ENCODE measurements around the gene PAFAH1B1. TPM values are rescaled to one million over a fixed set of nuclear protein-coding genes. Genes with fewer than 3 reads are reported as not detected.

PAFAH1B1 gene
- polyA plus RNA-seq, 4 donors: 40.2 to 85.0 (median 50.3) TPM

- WGBS, 3 donors: 30 to 44% (median 31%) methylated on average over 6 of the region's 6 CpGs
These were observed 9.2 kb downstream of the PAFAH1B1 start for GRCh38 chr17:2602597-2603017.

DNA sequence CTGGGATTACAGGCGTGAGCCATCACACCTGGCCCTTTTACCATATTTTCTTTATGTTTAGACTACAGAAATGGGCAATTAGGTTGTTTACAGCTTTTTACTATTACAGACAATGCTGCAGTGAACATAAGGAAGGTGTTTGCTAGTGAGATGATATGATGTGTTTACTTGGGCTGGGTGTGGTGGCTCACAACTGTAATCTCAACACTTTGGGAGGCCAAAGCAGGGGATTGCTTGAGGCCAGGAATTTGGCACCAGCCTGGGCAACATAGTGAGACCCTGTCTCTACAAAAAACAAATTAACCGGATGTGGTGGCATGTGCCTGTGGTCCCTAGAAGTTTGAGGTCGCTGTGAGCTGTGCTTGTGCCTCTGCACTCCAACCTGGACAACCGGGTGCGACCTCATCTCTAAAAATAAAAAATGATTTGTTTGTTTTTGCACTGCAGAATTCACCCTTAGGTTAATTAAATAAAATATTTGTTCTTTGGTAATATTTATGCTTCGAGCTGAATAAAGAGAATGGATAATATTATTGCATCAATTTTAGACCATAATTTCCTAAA, 15.0 kb downstream of the PAFAH1B1 start:
- H3K4me1 ChIP-seq (ENCODE audit: control insufficient read depth in 3 of 3, insufficient read depth in 2 of 3, low read depth in 1 of 3, low read length in 2 of 3): peaks cover 0 to 3% (median 2%) of the 10 kb centered on the region in 3 donors
- H3K27me3 ChIP-seq (ENCODE audit: control insufficient read depth in 3 of 3, insufficient read depth in 3 of 3, low read length in 3 of 3): no peaks in the 10 kb centered on the region
- H3K4me3 ChIP-seq (ENCODE audit: low read depth in 1 of 3, low read length in 3 of 3): no peak overlapping the region
- WGBS, 3 donors: 61 to 83% (median 74%) methylated on average over 6 of the region's 6 CpGs
- no peaks in the 10 kb centered on the region for H3K9me3 ChIP-seq (ENCODE audit: control insufficient read depth in 2 of 2, insufficient read depth in 1 of 2, low read depth in 1 of 2, low read length in 1 of 2)
- FAIRE-seq: no peak
- no peak for DNase-seq
- H3K36me3 ChIP-seq (ENCODE audit: control insufficient read depth in 3 of 3, insufficient read depth in 2 of 3, low read depth in 1 of 3, low read length in 3 of 3): peaks cover 0 to 29% (median 2%) of the 10 kb centered on the region in 3 donors
- H3K27ac ChIP-seq (ENCODE audit: low read depth in 1 of 3, low read length in 2 of 3): no peak overlapping the region

More at GRCh38 chr17:2602597-2603017, 9.2 kb downstream of the PAFAH1B1 start:
- no peak overlapping the region for H3K27ac ChIP-seq (ENCODE audit: low read depth in 1 of 3, low read length in 2 of 3)
- no peaks in the 10 kb centered on the region for H3K27me3 ChIP-seq (ENCODE audit: control insufficient read depth in 3 of 3, insufficient read depth in 3 of 3, low read length in 3 of 3)
- peaks cover 0 to 21% (median 2%) of the 10 kb centered on the region in 3 donors for H3K36me3 ChIP-seq (ENCODE audit: control insufficient read depth in 3 of 3, insufficient read depth in 2 of 3, low read depth in 1 of 3, low read length in 3 of 3)
- no peak overlapping the region for H3K4me3 ChIP-seq (ENCODE audit: low read depth in 1 of 3, low read length in 3 of 3)
- H3K9me3 ChIP-seq (ENCODE audit: control insufficient read depth in 2 of 2, insufficient read depth in 1 of 2, low read depth in 1 of 2, low read length in 1 of 2): no peaks in the 10 kb centered on the region
- DNase-seq (no peak), FAIRE-seq (no peak)
- peaks cover 0 to 2% (median 0%) of the 10 kb centered on the region in 3 donors for H3K4me1 ChIP-seq (ENCODE audit: control insufficient read depth in 3 of 3, insufficient read depth in 2 of 3, low read depth in 1 of 3, low read length in 2 of 3)

GRCh38 chr17:2609091-2609490, 15.6 kb downstream of the PAFAH1B1 start:
- FAIRE-seq (no peak), DNase-seq (no peak)
- no peak overlapping the region for H3K27ac ChIP-seq (ENCODE audit: low read depth in 1 of 3, low read length in 2 of 3)
- no peak overlapping the region for H3K4me3 ChIP-seq (ENCODE audit: low read depth in 1 of 3, low read length in 3 of 3)
- no peaks in the 10 kb centered on the region for H3K9me3 ChIP-seq (ENCODE audit: control insufficient read depth in 2 of 2, insufficient read depth in 1 of 2, low read depth in 1 of 2, low read length in 1 of 2)
- H3K4me1 ChIP-seq (ENCODE audit: control insufficient read depth in 3 of 3, insufficient read depth in 2 of 3, low read depth in 1 of 3, low read length in 2 of 3): peaks cover 0 to 3% (median 2%) of the 10 kb centered on the region in 3 donors
- WGBS, 3 donors: 92 to 96% (median 94%) methylated on average over 7 of the region's 7 CpGs
- peaks cover 0 to 32% (median 2%) of the 10 kb centered on the region in 3 donors for H3K36me3 ChIP-seq (ENCODE audit: control insufficient read depth in 3 of 3, insufficient read depth in 2 of 3, low read depth in 1 of 3, low read length in 3 of 3)
- no peaks in the 10 kb centered on the region for H3K27me3 ChIP-seq (ENCODE audit: control insufficient read depth in 3 of 3, insufficient read depth in 3 of 3, low read length in 3 of 3)

GRCh38 chr17:2610195-2611175, 17.0 kb downstream of the PAFAH1B1 start:
- H3K27ac ChIP-seq (ENCODE audit: low read depth in 1 of 3, low read length in 2 of 3): no peak overlapping the region
- WGBS, 3 donors: 64 to 85% (median 82%) methylated on average over 3 of the region's 3 CpGs
- DNase-seq: no peak
- no peak overlapping the region for H3K4me3 ChIP-seq (ENCODE audit: low read depth in 1 of 3, low read length in 3 of 3)
- H3K4me1 ChIP-seq (ENCODE audit: control insufficient read depth in 3 of 3, insufficient read depth in 2 of 3, low read depth in 1 of 3, low read length in 2 of 3): peaks cover 0 to 3% (median 2%) of the 10 kb centered on the region in 3 donors
- H3K36me3 ChIP-seq (ENCODE audit: control insufficient read depth in 3 of 3, insufficient read depth in 2 of 3, low read depth in 1 of 3, low read length in 3 of 3): peaks cover 0 to 30% (median under 1%) of the 10 kb centered on the region in 3 donors
- no peaks in the 10 kb centered on the region for H3K27me3 ChIP-seq (ENCODE audit: control insufficient read depth in 3 of 3, insufficient read depth in 3 of 3, low read length in 3 of 3)
- no peak for FAIRE-seq
- H3K9me3 ChIP-seq (ENCODE audit: control insufficient read depth in 2 of 2, insufficient read depth in 1 of 2, low read depth in 1 of 2, low read length in 1 of 2): no peaks in the 10 kb centered on the region

DNA sequence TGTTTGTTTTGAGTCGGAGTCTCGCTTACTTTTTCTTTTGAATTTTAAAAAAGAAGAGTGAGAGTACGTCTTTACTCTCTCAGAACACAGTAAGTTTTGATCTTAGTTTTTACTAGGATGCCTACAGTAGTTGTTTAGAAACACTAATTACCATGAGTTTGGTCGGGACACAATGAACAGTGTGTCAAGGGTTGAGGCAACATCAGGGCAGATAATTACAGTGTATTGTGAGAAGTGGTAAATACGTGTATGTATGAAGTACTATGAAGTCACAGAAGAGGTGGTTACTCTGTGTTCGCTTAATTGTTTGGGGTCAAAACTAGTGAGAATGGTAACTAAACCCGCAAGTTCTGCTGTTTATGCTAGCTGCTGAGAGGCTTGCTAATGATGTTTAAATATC, 18.2 kb downstream of the PAFAH1B1 start:
- Histone ChIP-seq H3K27ac (ENCODE audit: low read depth in 1 of 3, low read length in 2 of 3) (no peak overlapping the region), H3K4me1 (ENCODE audit: control insufficient read depth in 3 of 3, insufficient read depth in 2 of 3, low read depth in 1 of 3, low read length in 2 of 3) (peaks cover 0 to 3% (median 2%) of the 10 kb centered on the region in 3 donors), H3K27me3 (ENCODE audit: control insufficient read depth in 3 of 3, insufficient read depth in 3 of 3, low read length in 3 of 3) (no peaks in the 10 kb centered on the region), H3K9me3 (ENCODE audit: control insufficient read depth in 2 of 2, insufficient read depth in 1 of 2, low read depth in 1 of 2, low read length in 1 of 2) (no peaks in the 10 kb centered on the region), H3K4me3 (ENCODE audit: low read depth in 1 of 3, low read length in 3 of 3) (no peak overlapping the region), H3K36me3 (ENCODE audit: control insufficient read depth in 3 of 3, insufficient read depth in 2 of 3, low read depth in 1 of 3, low read length in 3 of 3) (peaks cover 0 to 30% (median 0%) of the 10 kb centered on the region in 3 donors)
- DNase-seq (no peak), FAIRE-seq (no peak)
- 72 to 79% (median 73%) methylated on average over 7 of the region's 7 CpGs for WGBS, 3 donors

DNA sequence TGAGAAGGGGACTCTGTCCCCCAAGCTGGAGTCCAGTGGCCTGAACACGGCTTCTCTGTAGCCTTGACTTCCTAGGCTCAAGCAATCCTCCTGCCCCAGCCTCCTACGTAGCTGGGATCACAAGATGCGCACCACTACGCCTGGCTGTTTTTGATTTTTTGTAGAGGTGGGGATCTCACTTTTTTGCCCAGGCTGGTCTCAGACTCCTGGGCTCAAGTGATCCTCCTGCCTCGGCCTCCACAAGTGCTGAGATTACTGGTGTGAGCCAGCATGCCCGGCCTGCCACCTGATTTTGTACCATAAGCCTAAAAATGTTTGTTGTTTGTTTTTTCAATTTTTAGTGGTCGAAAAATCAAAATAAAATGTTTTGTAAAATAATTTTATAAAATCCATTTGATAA, 19.2 kb downstream of the PAFAH1B1 start:
- Histone ChIP-seq H3K27ac (ENCODE audit: low read depth in 1 of 3, low read length in 2 of 3) (no peak overlapping the region), H3K4me3 (ENCODE audit: low read depth in 1 of 3, low read length in 3 of 3) (no peak overlapping the region), H3K4me1 (ENCODE audit: control insufficient read depth in 3 of 3, insufficient read depth in 2 of 3, low read depth in 1 of 3, low read length in 2 of 3) (peaks cover 0 to 3% (median 2%) of the 10 kb centered on the region in 3 donors), H3K36me3 (ENCODE audit: control insufficient read depth in 3 of 3, insufficient read depth in 2 of 3, low read depth in 1 of 3, low read length in 3 of 3) (peaks cover 0 to 25% (median 0%) of the 10 kb centered on the region in 3 donors), H3K9me3 (ENCODE audit: control insufficient read depth in 2 of 2, insufficient read depth in 1 of 2, low read depth in 1 of 2, low read length in 1 of 2) (no peaks in the 10 kb centered on the region), H3K27me3 (ENCODE audit: control insufficient read depth in 3 of 3, insufficient read depth in 3 of 3, low read length in 3 of 3) (no peaks in the 10 kb centered on the region)
- no peak for FAIRE-seq
- 97 to 98% (median 97%) methylated on average over 7 of the region's 7 CpGs for WGBS, 3 donors
- DNase-seq: no peak

GRCh38 chr17:2613089-2613808, 19.8 kb downstream of the PAFAH1B1 start:
- Histone ChIP-seq H3K9me3 (ENCODE audit: control insufficient read depth in 2 of 2, insufficient read depth in 1 of 2, low read depth in 1 of 2, low read length in 1 of 2) (no peaks in the 10 kb centered on the region), H3K27ac (ENCODE audit: low read depth in 1 of 3, low read length in 2 of 3) (no peak overlapping the region), H3K36me3 (ENCODE audit: control insufficient read depth in 3 of 3, insufficient read depth in 2 of 3, low read depth in 1 of 3, low read length in 3 of 3) (peaks cover 0 to 25% (median 0%) of the 10 kb centered on the region in 3 donors), H3K4me3 (ENCODE audit: low read depth in 1 of 3, low read length in 3 of 3) (no peak overlapping the region), H3K27me3 (ENCODE audit: control insufficient read depth in 3 of 3, insufficient read depth in 3 of 3, low read length in 3 of 3) (no peaks in the 10 kb centered on the region), H3K4me1 (ENCODE audit: control insufficient read depth in 3 of 3, insufficient read depth in 2 of 3, low read depth in 1 of 3, low read length in 2 of 3) (peaks cover 0 to 3% (median 2%) of the 10 kb centered on the region in 3 donors)
- DNase-seq (no peak), FAIRE-seq (no peak)
- WGBS, 3 donors: 92 to 94% (median 93%) methylated on average over 13 to 17 of the region's 17 CpGs

DNA sequence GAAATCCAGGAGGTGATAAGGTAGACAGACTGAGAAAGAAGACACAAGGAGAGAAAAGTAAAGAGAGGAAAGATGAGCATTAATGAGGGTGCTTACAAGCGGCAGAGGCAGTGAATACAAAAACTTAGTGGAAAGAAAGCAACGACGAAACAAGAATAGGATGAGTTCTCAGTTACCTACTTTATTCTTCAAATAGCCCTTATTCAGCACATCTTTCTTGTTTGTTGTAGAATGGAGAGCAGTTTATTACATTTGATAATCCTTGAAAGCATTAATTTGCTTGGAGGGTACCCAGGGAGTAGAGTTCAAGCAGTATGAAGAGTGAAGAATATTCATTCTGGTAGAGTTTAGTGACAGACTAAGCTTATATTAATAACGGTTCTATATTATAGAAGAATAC, 22.4 kb downstream of the PAFAH1B1 start:
- Histone ChIP-seq H3K4me1 (ENCODE audit: control insufficient read depth in 3 of 3, insufficient read depth in 2 of 3, low read depth in 1 of 3, low read length in 2 of 3) (peaks cover 0 to 4% (median 0%) of the 10 kb centered on the region in 3 donors), H3K27me3 (ENCODE audit: control insufficient read depth in 3 of 3, insufficient read depth in 3 of 3, low read length in 3 of 3) (no peaks in the 10 kb centered on the region), H3K36me3 (ENCODE audit: control insufficient read depth in 3 of 3, insufficient read depth in 2 of 3, low read depth in 1 of 3, low read length in 3 of 3) (peaks cover 0 to 20% (median 0%) of the 10 kb centered on the region in 3 donors), H3K27ac (ENCODE audit: low read depth in 1 of 3, low read length in 2 of 3) (no peak overlapping the region), H3K4me3 (ENCODE audit: low read depth in 1 of 3, low read length in 3 of 3) (no peak overlapping the region), H3K9me3 (ENCODE audit: control insufficient read depth in 2 of 2, insufficient read depth in 1 of 2, low read depth in 1 of 2, low read length in 1 of 2) (no peaks in the 10 kb centered on the region)
- WGBS, 3 donors: 85 to 90% (median 90%) methylated on average over 4 of the region's 4 CpGs
- DNase-seq: no peak
- no peak for FAIRE-seq
